GM12873 (cell line): ENCODE measurements around the gene ALDH1L1.

Source experiments
- CTCF ChIP-seq: IDR thresholded peaks from 2 replicates; pipeline ENCODE4 v1.5.1; 2012; ENCODE audit warnings: low read depth, mild to moderate bottlenecking, moderate library complexity, low read length, control low read depth; ENCODE audit not compliant: insufficient read depth; ENCODE audit errors: missing control alignments

The ALDH1L1 gene

GRCh38 chr3:126180477-126181397 lies at the start of gene ALDH1L1:
ALDH1L1 (minus strand) TSS chr3:126180586; CDS start chr3:126160979, 19,607 bp downstream.
- no peak for TF ChIP-seq CTCF

GRCh38 chr3:126226374-126226773 lies 46.0 kb upstream of the ALDH1L1 start:
- no peak for TF ChIP-seq CTCF

GRCh38 chr3:126216416-126216815 lies 36.0 kb upstream of the ALDH1L1 start:
- no peak for TF ChIP-seq CTCF

GRCh38 chr3:126213379-126214028 lies 33.1 kb upstream of the ALDH1L1 start:
- no peak for TF ChIP-seq CTCF

- no peak for TF ChIP-seq CTCF
Observed at GRCh38 chr3:126212620-126213378, 32.4 kb upstream of the ALDH1L1 start.

- TF ChIP-seq CTCF: no peak
Observed at GRCh38 chr3:126212250-126212619, 31.8 kb upstream of the ALDH1L1 start.

GRCh38 chr3:126211569-126211968 lies 31.2 kb upstream of the ALDH1L1 start:
- TF ChIP-seq CTCF: no peak
